ENCODE measurements around the gene PGAP1. TPM values are rescaled to one million over a fixed set of nuclear protein-coding genes. Genes with fewer than 3 reads are reported as not detected.

PGAP1 gene
- polyA plus RNA-seq, 1 experiment, result 2.5 TPM

DNA sequence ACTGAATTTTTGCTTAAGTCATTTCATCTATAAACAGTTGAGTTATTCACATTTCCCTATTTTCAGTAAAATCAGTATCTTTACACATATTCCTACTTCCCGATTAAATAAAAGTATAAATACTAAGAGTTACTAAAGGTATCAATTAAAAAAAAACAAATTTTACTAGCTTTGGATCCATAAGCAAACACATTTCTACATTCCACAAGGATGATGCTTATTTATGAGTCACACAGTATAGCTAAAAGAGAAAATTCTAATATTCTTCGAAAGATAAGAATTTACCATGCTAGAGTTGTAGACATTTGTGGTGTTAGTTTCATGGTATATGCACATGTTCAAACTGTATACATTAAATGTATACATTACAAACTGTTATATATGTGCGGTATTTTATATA, 23.7 kb downstream of the PGAP1 start:
- no peaks in the 10 kb centered on the region for H3K36me3 ChIP-seq (ENCODE audit: control insufficient read depth, insufficient read depth, low read length)
- no peak overlapping the region for H3K4me3 ChIP-seq (ENCODE audit: low read depth, low read length)
- ChIA-PET POLR2A (no interaction called here), CTCF (interaction anchor here (1.0 kb wide), 1 partner anchor 109 kb away, joined by 3 read pairs; no protein-coding TSS in a partner anchor)
- H3K27me3 ChIP-seq (ENCODE audit: control insufficient read depth, insufficient read depth, low read length), result no peaks in the 10 kb centered on the region
- TF ChIP-seq, protein P1, sequence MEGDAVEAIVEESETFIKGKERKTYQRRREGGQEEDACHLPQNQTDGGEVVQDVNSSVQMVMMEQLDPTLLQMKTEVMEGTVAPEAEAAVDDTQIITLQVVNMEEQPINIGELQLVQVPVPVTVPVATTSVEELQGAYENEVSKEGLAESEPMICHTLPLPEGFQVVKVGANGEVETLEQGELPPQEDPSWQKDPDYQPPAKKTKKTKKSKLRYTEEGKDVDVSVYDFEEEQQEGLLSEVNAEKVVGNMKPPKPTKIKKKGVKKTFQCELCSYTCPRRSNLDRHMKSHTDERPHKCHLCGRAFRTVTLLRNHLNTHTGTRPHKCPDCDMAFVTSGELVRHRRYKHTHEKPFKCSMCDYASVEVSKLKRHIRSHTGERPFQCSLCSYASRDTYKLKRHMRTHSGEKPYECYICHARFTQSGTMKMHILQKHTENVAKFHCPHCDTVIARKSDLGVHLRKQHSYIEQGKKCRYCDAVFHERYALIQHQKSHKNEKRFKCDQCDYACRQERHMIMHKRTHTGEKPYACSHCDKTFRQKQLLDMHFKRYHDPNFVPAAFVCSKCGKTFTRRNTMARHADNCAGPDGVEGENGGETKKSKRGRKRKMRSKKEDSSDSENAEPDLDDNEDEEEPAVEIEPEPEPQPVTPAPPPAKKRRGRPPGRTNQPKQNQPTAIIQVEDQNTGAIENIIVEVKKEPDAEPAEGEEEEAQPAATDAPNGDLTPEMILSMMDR (IDR thresholded peaks at IDR 0.05; ENCODE audit: insufficient read depth, low read depth, low read length), result no peak
- DNase-seq (ENCODE audit: low read depth), result no peak

GRCh38 chr2:196900843-196901242, 25.7 kb downstream of the PGAP1 start:
- CTCF ChIA-PET, result interaction anchor here (0.6 to 1.3 kb wide), 3 partner anchors 14 to 108 kb away, joined by 4 read pairs; no protein-coding TSS in a partner anchor
- POLR2A ChIA-PET, result no interaction called here
- no peak for DNase-seq (ENCODE audit: low read depth)
- Histone ChIP-seq H3K36me3 (ENCODE audit: control insufficient read depth, insufficient read depth, low read length) (no peaks in the 10 kb centered on the region), H3K27me3 (ENCODE audit: control insufficient read depth, insufficient read depth, low read length) (no peaks in the 10 kb centered on the region), H3K4me3 (ENCODE audit: low read depth, low read length) (no peak overlapping the region)
- TF ChIP-seq, protein P1 (IDR thresholded peaks at IDR 0.05; ENCODE audit: insufficient read depth, low read depth, low read length), result no peak

DNA sequence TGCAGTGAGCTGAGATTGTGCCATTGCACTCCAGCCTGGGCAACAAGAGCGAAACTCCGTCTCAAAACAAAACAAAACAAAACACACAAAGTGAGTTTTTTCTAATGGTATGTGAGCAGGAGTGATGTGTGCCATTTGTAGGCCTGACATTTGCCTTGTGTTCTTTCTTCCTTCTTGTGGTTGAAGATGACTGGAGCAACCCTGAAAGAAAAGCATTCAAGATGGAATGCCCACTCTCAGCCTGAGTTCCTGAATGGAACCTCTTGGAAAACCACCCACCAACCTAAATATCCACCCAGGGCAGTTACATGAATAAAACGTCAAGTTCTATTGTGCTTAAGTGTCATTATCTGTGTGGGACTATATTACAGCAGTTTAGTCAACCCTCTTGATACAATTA, 26.5 kb downstream of the PGAP1 start:
- ChIA-PET POLR2A (no interaction called here), CTCF (interaction anchor here (1.0 to 1.3 kb wide), 2 partner anchors 13 to 109 kb away, joined by 4 read pairs; no protein-coding TSS in a partner anchor)
- DNase-seq (ENCODE audit: low read depth), result no peak
- TF ChIP-seq, protein P1 (IDR thresholded peaks at IDR 0.05; ENCODE audit: insufficient read depth, low read depth, low read length), result no peak
- H3K4me3 ChIP-seq (ENCODE audit: low read depth, low read length), result no peak overlapping the region
- no peaks in the 10 kb centered on the region for H3K27me3 ChIP-seq (ENCODE audit: control insufficient read depth, insufficient read depth, low read length)
- no peaks in the 10 kb centered on the region for H3K36me3 ChIP-seq (ENCODE audit: control insufficient read depth, insufficient read depth, low read length)

GRCh38 chr2:196891136-196891535, 35.4 kb downstream of the PGAP1 start:
- TF ChIP-seq, protein P1 (IDR thresholded peaks at IDR 0.05; ENCODE audit: insufficient read depth, low read depth, low read length), result no peak
- POLR2A ChIA-PET, result no interaction called here
- no peak for DNase-seq (ENCODE audit: low read depth)
- Histone ChIP-seq H3K4me3 (ENCODE audit: low read depth, low read length) (no peak overlapping the region), H3K27me3 (ENCODE audit: control insufficient read depth, insufficient read depth, low read length) (no peaks in the 10 kb centered on the region), H3K36me3 (ENCODE audit: control insufficient read depth, insufficient read depth, low read length) (no peaks in the 10 kb centered on the region; the same call in 1 of the 2 replicates)
- CTCF ChIA-PET, result no interaction called here

DNA sequence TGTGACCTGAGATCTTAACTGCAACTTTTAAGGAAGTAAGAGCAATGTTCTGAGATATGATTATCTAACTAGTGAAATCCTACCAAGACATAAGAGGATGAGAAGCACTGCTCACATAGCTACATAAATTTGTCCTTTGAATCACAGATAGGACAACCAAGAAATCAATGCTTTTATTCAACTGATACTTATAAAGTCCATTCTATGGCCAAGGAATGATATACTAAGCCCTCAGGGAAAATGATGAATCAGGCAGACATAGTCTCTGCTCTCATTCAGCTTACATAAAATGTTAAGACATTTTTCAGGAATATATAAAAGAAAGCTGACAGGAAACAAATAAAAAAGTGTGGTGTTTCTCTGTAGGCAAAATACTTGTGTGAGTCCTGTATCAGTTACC, 39.1 kb downstream of the PGAP1 start:
- CTCF ChIA-PET, result interaction anchor here (0.5 to 1.0 kb wide), 2 partner anchors 13 to 88 kb away, joined by 3 to 4 read pairs; partner anchors contain the start of gene GTF3C3

More for the DNA sequence above, 39.1 kb downstream of the PGAP1 start:
- Histone ChIP-seq H3K36me3 (ENCODE audit: control insufficient read depth, insufficient read depth, low read length) (no peaks in the 10 kb centered on the region; the same call in 1 of the 2 replicates), H3K4me3 (ENCODE audit: low read depth, low read length) (no peak overlapping the region), H3K27me3 (ENCODE audit: control insufficient read depth, insufficient read depth, low read length) (no peaks in the 10 kb centered on the region)
- POLR2A ChIA-PET, result interaction anchor here (0.6 kb wide), 1 partner anchor 120 kb away, joined by 3 read pairs; no protein-coding TSS in a partner anchor
- TF ChIP-seq, protein P1 (IDR thresholded peaks at IDR 0.05; ENCODE audit: insufficient read depth, low read depth, low read length), result no peak
- DNase-seq (ENCODE audit: low read depth), result no peak
